Choroid plexus epithelial cell (primary cell): Measurements from ENCODE around the gene SOX15.

Experiments
- DNase-seq: peaks from one replicate; pipeline ENCODE4 v3.0.0-alpha.2; 2010; ENCODE audit warnings: low read depth
- H3K4me3 ChIP-seq: 2 replicates; pipeline ENCODE4 v1.5.1; 2011; ENCODE audit warnings: low read depth, mild to moderate bottlenecking, control low read depth, low read length, moderate library complexity
- TF ChIP-seq, protein P1 (sequence below): conservative IDR thresholded peaks from 2 replicates; pipeline ENCODE4 v1.5.1; 2011; ENCODE audit warnings: low read depth, mild to moderate bottlenecking, control low read depth, inconsistent platforms, low read length, moderate library complexity

SOX15 gene

DNA sequence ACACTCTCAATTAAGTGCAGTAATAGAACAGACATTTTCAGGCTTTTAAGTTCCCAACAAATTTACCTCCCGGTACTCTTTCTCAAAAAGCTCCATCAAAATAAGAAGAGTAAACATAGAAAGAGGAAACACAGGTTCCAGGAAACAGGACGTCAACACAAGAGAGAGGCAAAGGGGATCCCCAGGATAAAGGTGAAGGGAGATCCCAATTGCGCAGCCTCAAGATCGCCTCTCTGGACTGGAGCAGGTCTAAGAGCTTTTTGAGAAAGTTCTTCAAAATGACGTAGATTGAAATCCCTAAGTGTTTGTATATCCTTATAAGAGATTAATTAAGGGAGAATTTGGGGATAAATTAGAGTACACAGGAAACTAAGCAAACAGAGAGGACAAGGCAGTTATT lies 28.7 kb upstream of the SOX15 start:
- TF ChIP-seq, protein P1, sequence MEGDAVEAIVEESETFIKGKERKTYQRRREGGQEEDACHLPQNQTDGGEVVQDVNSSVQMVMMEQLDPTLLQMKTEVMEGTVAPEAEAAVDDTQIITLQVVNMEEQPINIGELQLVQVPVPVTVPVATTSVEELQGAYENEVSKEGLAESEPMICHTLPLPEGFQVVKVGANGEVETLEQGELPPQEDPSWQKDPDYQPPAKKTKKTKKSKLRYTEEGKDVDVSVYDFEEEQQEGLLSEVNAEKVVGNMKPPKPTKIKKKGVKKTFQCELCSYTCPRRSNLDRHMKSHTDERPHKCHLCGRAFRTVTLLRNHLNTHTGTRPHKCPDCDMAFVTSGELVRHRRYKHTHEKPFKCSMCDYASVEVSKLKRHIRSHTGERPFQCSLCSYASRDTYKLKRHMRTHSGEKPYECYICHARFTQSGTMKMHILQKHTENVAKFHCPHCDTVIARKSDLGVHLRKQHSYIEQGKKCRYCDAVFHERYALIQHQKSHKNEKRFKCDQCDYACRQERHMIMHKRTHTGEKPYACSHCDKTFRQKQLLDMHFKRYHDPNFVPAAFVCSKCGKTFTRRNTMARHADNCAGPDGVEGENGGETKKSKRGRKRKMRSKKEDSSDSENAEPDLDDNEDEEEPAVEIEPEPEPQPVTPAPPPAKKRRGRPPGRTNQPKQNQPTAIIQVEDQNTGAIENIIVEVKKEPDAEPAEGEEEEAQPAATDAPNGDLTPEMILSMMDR: no peak
- no peak overlapping the region for H3K4me3 ChIP-seq
- no peak for DNase-seq

DNA sequence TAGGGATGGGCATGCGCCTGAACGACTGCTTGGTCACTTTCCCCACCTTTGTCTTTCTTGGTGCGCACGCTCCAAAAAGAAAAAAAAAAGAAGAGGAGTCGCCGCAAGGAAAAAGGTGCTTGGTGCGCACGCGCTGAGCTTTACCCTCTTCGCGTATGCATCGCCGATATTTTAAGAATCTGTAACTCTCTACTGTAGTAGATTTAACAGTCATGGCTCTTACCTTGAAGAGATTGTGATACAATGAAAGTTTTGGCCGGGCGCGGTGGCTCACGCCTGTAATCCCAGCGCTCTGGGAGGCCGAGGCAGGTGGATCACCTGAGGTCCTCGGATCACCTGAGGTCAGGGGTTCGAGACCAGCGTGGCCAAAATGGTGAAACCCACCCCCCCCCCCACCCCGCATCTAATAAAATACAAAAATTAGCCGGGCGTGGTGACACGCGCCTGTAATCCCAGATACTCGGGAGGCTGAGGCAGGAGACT lies 25.4 kb upstream of the SOX15 start:
- TF ChIP-seq, protein P1: no peak
- H3K4me3 ChIP-seq: peak overlapping the region; percentile 54
- no peak for DNase-seq

DNA sequence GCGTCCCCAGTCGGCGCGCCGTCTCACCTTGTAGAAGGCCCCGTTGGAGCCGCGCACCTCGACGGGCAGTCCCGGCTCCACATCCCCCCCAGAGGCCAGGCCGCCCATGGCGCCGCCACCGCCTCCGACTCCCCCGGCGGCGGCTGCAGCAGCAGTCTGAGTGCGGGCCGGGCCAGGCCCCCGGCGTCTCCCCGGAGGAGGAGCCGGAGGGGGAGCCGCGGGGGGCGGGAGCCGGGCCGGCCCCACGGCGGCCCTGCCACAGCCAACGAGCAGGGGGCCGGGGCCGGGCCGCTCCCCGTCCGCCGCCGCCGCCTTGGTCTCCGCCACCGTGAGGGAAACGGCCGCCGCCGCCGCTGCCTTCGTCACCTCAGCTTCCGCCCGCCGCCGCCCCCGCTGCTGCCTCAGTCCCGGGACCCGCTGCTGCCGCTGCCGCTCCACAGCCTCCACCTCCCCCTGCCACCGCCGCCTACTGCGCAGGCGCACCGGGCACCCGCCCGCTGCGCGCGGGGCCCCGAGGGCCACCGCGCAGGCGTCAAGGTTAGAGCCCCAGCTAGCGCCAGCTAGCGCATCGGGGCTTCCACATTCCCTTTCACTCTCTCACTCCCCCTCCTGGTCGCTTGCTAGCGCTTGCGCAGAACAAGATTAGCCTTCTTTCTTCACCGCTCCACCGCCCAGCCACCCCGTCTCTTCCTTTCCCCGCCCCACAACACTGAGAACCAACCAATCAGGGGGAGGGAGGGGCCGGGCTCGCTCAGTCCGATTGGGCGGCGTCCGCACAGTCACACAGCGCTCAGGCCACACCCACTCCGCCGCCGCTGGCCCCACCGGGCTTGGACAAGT lies 24.8 kb upstream of the SOX15 start, which contains the start of gene FXR2:
Gene FXR2, minus strand, starts transcription at position 473 of the 840 bp plus-strand sequence. Its CDS starts 365 bp downstream, at position 108.
- peak; percentile 100 for DNase-seq
- peak within 1 kb of the TSS; percentile 82 for H3K4me3 ChIP-seq
- TF ChIP-seq, protein P1: peak; percentile 70

DNA sequence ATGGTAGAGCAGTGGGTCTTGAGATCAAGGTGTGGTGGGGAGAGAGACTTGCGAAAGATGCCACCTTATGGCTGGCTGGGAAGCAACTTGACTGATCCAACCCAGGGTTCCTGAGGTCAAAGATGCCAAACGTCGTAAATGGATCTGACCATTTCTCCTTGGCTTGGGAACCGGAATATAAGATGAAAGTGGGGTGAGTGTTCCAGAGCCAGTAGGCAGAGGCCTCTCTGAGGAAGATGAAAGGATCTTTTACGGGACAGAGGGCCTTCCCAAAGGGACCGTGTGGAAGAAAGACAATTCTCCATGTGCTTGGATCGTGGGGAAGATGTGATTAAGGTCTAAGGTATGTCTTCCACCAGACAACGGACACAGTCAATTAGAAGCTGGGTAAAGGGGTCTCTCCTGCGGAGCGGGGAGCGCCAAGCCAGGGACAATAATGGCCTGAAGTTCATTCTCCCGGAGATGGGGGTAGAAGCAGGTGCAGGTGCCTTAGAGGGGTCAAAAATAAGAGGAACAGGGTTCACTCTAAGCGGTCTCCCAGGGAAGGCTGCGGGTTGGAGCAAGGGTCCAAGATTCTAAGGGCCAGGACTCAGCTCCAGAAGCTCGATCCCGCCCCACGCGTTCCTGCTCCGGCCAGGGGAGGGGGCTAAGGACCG lies 24.0 kb upstream of the SOX15 start:
- TF ChIP-seq, protein P1: no peak
- H3K4me3 ChIP-seq: peak overlapping the region; percentile 82
- peak; percentile 43 for DNase-seq

DNA sequence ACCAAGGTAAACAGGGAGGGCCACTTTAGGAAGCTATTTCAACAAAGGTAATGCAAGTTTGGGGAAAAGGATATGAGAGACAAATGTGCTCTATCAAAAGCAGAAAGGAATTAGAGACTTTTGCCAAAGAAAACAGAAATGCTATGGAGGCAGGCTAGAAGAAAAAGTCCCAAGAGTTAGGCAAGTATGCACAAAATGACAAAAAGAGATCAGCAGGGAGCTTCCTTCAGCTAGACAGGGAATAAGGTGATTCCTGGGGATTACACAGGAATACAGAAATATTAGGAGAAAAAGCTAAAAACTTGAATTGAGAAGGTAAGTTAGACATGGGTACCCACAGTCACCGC lies 22.4 kb upstream of the SOX15 start:
- peak overlapping the region; percentile 32 for H3K4me3 ChIP-seq
- DNase-seq: peak; percentile 56
- TF ChIP-seq, protein P1: no peak

DNA sequence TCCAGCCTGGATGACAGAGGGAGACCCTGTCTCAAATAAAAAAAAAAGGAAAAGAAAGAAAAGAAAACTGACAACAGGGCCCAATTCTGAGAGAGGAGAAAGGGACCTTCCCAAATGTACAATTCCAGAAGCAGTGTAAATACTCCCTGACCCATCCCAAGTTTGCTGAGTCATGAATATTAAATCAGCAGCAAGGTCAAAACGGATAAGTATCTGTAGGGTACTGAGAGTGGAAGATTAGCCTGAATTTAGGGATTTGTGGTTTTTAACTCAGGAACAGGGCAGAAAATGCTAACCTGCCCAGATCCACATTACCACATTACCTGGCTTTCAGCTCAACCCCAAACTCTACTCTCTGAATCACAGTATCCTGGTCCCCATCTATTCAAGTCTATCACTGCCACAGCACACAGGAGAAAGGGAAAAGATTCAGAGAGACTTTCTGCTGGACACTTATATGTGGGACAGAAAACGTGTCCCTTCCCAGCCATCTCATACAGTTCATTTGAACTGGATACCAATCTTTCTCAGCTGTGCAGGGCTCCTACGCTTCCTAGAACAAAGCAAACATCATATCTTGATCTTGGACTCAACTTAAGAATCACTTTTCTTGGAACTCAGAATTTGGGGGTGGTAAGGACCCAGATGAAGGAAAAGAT lies 21.9 kb upstream of the SOX15 start:
- peak overlapping the region; percentile 32 for H3K4me3 ChIP-seq
- DNase-seq: no peak
- TF ChIP-seq, protein P1: no peak
